ELR (cell line): Measurements from ENCODE around the gene PARD6A.

Experiments used
- DNase-seq: peaks from one replicate; pipeline ENCODE4 v3.0.0-alpha.2; 2015; ENCODE audit warnings: low read depth

PARD6A gene

DNA sequence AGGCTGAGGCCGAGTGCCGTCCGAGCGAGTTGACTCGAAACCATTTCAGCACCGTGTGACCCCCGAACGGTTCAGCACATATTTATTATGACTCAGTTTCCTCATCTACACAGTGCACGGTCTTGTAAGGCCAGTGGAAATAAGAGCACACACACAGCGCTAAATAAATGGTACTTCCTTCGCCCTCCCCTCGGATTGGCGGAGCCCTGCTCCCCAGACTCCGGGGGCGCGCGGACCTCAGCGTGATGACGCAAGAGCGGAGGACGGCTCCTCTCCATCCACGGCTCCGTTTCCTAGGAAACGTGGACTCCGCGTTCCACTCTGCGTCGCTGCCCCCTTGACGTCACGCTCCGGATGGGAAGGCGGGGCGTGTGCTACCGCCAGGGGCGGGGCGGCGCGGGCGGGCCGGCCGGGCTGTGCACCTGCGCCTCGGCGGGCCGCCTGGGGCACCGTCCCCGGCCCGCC lies at the start of gene PARD6A:
Gene PARD6A, plus strand, starts transcription at position 397 of the 465 bp plus-strand sequence. CDS start 79 bp downstream, outside the sequence.
- DNase-seq, result peak; percentile 98

DNA sequence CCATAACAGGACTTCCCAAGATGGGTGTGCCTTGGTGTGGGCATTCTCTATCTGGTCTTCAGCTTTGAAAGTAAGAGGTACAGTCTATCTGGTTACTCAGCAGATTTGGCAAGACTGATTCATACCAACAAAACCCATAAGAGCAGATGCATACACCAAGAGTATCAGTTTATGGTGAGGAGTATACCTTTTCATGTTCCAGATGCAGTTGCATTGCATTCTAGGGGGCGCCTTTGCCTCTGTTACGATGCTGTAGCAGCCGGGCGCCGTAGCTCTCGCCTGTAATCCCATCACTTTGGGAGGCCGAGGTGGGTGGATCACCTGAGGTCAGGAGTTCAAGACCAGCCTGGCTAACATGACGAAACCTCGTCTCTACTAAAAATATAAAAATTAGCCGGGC lies 47.0 kb upstream of the PARD6A start:
- DNase-seq, result peak; percentile 26

DNA sequence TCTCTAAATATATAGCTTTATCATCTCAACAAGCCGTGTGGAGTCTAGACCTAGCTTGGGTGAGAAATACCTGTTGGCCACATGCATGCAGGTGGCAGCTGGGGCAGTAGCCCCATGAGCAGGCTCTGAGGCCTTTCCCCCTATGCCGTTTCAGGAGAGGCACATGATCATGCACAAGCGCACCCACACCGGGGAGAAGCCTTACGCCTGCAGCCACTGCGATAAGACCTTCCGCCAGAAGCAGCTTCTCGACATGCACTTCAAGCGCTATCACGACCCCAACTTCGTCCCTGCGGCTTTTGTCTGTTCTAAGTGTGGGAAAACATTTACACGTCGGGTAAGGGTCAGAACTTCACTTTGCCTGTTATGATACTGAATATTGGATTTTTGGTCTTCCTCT lies 32.5 kb upstream of the PARD6A start:
- no peak for DNase-seq

- no peak for DNase-seq
Measured at GRCh38 chr16:67632415-67633172, 28.2 kb upstream of the PARD6A start.

DNA sequence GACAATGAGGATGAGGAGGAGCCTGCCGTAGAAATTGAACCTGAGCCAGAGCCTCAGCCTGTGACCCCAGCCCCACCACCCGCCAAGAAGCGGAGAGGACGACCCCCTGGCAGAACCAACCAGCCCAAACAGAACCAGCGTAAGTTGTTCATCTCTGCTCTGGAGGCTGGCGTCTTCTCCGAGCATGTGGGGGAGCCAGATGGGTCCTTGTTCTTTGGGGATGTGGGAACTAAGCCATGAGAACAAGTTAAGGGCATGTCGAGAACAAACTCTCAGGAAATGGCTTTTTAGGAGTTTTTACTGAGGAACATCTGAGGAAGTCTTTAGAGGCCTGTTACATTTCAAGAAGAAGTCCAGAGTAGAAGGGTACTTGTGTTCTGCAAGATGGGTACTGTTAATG lies 24.0 kb upstream of the PARD6A start:
- DNase-seq, result no peak

- no peak for DNase-seq
Measured at GRCh38 chr16:67637625-67638024, 23.1 kb upstream of the PARD6A start.

DNA sequence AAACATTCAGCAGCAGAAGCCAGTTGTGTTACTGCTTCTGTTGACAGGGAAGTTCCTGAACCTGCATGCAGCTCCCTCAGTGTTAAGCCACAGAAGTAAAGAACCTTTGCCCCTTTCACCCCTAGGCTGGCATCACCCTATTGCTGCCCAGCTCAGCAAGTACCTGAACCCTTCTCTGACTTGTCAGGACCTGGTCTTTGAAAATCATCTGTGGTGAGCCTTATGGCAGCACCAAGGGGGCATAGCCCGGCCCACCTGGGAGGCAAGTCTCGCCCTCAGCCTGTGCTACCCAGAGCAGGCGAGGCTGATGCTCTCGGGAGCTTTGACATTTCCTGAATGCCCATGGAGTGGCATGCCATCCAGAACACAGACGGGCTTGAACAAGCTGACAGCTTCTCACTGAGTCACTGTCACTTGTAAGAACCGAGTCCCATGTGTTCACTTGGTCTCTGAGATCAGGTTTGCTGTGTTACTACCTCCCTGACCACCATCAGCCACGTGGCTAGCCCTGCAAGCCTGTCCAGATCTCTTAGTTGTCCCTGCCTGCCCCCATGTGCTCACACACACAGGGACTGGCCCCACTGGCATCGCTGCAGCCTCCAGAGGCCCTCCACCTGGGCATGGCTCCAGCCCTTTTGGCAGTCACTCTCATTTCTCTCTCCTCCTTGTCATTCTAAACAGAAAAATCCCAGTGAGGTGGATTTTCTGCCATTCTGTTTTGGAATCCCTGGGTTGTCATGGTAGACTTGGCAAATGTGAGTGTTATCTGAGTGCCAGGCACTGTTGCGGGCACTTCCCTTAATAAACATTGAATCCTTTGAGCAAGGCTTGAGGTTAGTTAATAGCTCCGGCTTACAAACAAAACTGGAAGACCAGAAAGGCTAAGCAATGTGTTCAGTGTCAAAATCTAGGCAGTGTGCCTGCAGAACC lies 18.7 kb upstream of the PARD6A start:
- DNase-seq, result no peak

DNA sequence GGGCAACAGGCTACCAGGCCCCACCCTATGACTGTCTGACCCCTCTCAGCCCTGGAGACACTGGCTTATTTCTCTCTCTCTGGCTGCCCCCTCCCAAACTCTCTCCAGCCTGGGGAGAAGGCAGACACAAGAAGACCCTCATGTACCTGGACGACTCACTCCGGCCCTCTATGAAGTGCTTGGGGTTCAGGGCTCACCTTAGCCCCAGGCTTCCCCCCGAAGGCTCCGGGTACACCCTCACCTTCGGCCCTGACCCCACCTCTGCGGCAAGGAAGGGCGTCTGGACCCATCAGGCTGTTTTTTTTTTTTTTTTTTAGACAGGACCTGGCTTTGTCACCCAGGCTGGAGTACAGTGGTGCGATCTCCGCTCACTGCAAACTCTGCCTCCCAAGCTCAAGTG lies 16.7 kb upstream of the PARD6A start:
- no peak for DNase-seq

- no peak for DNase-seq
Measured at GRCh38 chr16:67645397-67646121, 15.2 kb upstream of the PARD6A start.

DNA sequence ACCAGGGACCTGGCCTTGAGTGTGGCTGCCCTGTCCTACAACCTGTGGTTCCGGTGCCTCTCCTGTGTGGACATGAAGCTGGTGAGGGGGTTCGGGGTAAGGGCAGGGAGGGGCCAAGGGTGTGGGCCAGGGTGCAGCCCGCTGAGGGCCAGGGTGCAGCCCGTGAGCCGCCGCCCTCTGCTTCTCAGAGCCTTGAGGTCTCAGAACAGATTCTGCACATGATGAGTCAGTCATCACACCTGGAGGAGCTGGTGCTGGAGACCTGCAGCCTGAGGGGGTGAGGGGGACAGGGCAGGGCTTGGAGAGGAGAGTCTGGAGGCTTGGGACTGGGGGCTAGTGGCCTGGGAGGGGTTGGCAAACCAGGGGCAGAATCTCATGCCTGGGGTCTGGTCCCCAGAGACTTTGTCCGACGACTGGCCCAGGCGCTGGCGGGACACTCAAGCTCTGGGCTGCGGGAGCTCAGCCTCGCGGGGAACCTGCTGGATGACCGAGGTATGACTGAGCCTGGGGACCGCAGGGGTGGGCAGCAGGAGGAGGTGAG lies 13.6 kb upstream of the PARD6A start:
- DNase-seq, result no peak

DNA sequence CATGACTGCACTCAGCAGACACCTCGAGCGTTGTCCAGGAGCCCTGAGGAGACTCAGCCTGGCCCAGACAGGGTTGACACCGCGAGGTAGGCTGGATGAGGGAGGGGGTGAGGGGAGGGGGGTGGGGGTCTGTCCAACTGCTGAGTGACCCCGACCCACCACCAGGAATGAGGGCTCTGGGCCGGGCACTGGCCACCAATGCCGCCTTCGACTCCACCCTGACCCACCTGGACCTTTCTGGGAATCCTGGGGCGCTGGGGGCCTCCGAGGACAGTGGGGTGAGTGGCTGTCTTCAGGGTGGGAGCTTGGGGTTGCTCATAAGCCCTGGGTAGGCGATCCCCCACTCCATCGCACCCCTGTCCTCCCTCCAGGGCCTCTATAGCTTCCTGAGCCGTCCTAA lies 13.1 kb upstream of the PARD6A start:
- DNase-seq, result no peak

DNA sequence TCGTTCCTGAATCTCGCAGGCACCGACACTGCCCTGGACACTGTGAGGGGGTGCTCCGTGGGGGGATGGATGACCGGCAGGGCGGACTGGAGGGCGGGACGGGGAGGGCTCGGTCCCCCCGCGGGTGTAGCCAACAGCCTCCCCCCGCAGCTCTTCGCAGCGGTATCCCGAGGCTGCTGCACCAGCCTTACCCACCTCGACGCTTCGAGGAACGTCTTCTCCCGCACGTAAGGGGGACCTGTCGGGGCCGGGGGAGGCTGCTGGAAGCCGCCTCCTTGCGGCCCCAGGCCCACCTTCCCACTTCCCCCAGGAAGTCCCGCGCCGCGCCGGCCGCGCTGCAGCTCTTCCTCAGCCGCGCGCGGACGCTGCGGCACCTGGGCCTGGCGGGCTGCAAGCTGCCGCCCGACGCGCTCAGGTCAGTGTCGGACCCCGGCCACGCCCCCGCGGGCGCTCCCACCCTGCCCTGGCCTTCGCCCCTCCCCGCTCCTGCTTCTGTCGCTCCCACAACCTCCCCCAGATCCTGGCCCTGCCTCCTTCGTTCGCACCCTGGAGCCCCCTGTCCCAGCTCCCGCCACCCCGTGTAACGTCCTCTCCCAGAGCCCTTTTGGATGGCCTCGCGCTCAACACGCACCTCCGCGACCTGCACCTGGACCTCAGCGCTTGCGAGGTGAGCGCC lies 12.5 kb upstream of the PARD6A start:
- DNase-seq, result no peak

DNA sequence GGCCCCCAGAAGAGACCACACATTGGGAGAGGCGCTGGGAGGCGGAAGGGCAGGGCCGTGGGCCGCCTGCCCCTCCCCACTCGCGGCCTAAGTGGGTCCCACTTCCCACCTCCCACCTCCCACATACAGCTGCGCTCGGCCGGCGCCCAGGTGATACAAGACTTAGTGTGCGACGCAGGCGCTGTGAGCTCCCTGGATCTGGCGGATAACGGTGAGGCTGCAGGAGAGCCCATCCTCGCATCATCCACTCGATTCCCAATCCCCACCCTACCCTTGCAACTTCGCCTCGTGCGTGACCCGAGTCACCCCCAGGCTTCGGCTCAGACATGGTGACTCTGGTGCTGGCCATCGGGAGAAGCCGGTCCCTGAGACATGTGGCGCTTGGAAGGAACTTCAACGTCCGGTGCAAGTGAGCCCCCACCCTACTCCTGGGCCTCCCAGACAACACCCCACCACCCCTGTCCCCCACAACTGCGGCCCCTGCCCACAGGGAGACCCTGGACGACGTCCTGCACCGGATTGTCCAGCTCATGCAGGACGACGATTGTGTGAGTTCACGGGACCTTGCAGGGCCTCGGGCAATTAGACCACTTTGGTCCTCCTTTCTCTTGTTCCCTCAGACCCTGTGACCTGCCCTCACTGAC lies 11.9 kb upstream of the PARD6A start:
- no peak for DNase-seq

GRCh38 chr16:67649494-67649931 lies 11.2 kb upstream of the PARD6A start:
- peak; percentile 53 for DNase-seq

- no peak for DNase-seq
Measured at GRCh38 chr16:67650023-67650422, 10.7 kb upstream of the PARD6A start.

- DNase-seq, result no peak
Measured at GRCh38 chr16:67651039-67651438, 9.7 kb upstream of the PARD6A start.

DNA sequence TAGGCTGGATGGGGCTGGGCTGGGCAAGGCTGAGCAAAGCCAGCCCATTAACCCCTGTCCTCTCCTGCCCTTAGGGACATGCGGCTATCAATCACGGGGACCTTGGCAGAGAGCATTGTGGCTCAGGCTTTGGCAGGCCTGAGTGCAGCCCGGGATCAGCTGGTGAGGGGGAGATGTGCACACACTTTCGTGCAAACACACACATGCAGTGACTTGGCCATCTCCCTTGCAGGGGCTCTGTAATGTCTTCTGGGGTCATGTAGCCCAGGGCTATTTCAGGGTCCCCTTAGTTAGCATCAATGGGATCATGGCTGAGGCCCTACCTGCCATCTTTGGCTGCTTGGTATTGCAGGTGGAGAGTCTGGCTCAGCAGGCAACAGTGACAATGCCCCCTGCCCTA lies 8.9 kb upstream of the PARD6A start:
- DNase-seq, result no peak

DNA sequence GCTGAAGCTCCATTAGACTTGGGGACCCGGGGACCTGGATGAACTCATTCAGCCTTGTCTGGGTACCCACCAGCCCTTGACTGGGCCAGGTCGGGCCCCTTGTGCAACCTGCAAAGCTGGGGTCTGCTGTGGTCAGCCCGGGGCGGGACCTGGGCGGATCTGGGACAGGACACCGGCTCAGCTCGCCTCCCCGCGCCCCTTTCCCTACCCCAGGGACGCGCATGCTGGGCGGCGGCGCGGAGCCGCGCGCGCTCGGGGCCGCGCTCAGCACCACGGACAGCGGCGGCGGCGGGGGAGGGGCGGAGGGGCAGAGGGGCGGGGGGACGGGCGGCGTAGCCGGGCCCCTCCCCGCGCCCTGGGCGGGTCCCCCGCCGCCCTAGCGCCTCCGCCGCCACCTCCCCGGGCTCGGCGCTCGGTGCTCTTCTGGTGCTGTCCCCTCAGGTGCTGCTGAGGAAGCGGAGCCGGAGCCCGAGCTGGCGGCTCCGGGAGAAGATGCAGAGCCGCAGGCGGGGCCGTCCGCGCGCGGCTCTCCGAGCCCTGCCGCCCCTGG lies 8.1 kb upstream of the PARD6A start:
- peak; percentile 54 for DNase-seq

DNA sequence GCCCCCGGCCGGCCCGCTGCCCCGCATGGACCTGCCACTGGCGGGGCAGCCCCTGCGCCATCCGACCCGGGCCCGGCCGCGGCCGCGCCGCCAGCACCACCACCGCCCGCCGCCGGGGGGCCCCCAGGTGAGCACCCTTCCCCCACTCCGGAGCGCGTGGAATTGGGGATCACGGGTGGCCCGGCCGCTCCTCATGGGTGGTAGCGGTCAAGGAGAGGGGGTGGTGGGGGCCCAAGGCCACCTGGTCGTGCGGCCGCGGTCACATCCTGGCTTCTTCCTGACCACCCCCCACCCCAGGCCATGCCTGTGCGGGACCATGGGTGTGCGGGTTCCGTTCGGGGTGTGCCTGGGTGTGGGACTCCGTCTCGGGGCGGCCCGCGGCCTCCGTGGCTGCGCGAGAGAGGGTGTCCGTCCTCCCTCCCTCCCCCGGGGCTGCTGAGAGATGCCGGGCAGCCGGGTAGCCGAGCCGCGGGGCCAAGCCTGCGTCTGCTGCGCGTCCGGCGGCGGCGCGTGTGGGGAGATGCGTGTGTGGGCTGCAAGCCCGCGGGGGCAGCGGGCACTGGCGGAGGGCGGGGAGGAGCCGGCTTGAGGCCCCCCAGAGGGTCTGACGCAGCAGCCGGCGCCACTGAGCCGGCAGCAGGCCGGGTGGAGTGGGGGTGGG lies 7.5 kb upstream of the PARD6A start:
- peak; percentile 44 for DNase-seq

DNA sequence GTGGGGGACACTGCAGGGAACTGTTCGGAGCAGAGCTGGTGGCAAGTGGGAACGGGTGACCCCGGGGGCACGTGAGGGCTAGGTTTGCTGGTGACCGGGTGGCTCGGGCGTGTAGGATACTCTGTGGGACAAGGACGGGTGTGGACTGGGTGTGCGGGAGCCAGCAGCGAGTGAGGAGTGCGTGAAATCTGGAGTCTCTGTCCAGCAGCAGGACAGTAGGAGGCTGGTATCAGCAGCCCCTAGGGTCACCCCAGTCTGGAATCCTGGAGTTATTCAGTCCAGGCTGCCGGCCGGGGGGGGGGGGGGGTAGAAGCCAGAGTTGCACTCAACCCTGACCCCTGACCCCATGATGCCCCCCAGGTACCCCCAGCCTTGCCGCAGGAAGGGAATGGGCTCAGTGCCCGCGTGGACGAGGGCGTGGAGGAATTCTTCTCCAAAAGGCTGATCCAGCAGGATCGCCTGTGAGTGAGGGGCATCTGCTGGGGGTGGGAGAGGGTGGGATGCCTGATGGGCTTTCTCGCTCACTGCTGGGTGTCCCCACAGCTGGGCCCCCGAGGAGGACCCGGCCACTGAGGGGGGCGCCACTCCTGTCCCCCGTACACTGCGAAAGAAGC lies 6.9 kb upstream of the PARD6A start:
- DNase-seq, result no peak
